DND-41 (cell line): ENCODE measurements around the gene ESYT2.

Experiments
- EZH2 ChIP-seq: IDR thresholded peaks from 3 replicates; pipeline ENCODE4 v1.6.1; 2012; ENCODE audit warnings: borderline replicate concordance, low read depth, mild to moderate bottlenecking, moderate library complexity, low read length, inconsistent platforms; ENCODE audit not compliant: severe bottlenecking
- TF ChIP-seq, protein P1 (sequence below): IDR thresholded peaks from 2 replicates; pipeline ENCODE4 v1.5.1; 2012; ENCODE audit warnings: borderline replicate concordance, low read length, moderate library complexity, mild to moderate bottlenecking; ENCODE audit not compliant: poor library complexity, severe bottlenecking; ENCODE audit errors: extremely low read depth

DNA sequence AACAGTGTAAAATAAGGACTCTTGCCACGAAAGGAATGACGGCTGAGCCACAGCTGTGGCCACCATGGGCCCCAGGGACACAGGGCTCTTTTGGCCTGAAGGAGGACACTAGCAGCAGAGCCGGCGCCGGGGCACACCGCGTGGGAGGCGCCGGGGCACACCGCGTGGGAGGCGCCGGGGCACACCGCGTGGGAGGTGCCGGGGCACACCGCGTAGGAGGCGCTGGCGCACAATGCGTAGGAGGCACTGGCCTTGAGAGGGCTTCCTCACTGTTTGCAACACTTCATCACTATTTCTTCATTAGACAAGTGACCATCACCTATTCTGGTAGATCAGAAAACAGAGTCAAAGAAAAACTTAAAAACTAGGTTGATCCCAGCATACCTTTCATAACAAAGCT is 23.4 kb downstream of the ESYT2 start:
- TF ChIP-seq, protein P1, sequence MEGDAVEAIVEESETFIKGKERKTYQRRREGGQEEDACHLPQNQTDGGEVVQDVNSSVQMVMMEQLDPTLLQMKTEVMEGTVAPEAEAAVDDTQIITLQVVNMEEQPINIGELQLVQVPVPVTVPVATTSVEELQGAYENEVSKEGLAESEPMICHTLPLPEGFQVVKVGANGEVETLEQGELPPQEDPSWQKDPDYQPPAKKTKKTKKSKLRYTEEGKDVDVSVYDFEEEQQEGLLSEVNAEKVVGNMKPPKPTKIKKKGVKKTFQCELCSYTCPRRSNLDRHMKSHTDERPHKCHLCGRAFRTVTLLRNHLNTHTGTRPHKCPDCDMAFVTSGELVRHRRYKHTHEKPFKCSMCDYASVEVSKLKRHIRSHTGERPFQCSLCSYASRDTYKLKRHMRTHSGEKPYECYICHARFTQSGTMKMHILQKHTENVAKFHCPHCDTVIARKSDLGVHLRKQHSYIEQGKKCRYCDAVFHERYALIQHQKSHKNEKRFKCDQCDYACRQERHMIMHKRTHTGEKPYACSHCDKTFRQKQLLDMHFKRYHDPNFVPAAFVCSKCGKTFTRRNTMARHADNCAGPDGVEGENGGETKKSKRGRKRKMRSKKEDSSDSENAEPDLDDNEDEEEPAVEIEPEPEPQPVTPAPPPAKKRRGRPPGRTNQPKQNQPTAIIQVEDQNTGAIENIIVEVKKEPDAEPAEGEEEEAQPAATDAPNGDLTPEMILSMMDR, result no peak
- TF ChIP-seq EZH2, result no peak
